ENCODE data around the gene SEPTIN11. TPM values are rescaled to one million over a fixed set of nuclear protein-coding genes. Genes with fewer than 3 reads are reported as not detected.

SEPTIN11 gene
- 105 and 236 TPM in 2 replicates for total RNA-seq

DNA sequence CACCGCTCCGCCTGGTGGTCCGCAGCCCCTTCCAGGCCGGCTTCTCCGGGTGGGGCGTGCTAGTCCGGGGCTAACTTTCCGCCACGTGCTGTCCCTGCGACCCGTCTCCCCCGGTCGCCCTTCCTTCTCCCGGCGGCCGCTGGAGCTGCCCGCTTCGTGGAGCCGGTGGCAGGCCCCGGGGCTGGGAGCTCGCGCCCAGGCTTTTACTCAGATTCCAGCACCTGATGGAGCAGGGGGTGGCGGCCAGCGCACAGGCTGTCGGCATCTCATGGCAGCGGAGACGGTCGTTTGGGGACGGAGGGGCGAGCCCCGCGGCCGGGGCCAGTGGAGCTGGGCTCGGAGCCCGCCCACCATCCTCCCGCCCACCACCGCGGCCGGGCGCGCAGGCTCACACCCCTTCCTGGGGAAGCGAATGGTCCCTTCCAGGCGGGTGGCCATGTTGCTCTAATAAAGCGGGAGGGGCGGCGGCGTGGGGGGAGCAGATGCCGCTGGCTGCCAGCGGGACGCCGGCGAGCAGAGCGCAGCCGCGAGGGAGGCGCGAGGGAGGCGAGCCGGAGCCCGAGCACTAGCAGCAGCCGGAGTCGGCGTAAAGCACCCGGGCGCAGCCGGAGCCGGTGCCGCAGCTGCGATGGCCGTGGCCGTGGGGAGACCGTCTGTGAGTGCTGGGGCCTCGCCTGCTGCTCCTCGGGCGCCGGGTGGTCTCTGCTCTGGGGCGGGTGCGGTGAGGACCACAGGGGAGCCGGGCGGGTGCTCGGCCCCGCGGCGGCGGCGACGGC lies at the start of gene SEPTIN11:
Gene SEPTIN11, plus strand, starts transcription at position 477 of the 776 bp plus-strand sequence. Its CDS starts 152 bp downstream, at position 629.

Other genes starting within 250 kb of the SEPTIN11 start
- 0.13 TPM in 1 of 2 replicates, not detected in the other for gene SOWAHB, start 51.6 kb upstream of the SEPTIN11 start, total RNA-seq
- 201 and 350 TPM in 2 replicates for gene CCNI, start 126.2 kb downstream of the SEPTIN11 start, total RNA-seq
- gene CCNG2, start 207.5 kb downstream of the SEPTIN11 start, total RNA-seq, result 12.2 and 29.2 TPM in 2 replicates

Measured in epithelial cell of alveolus of lung (primary cell).